GM12878 (cell line): Measurements from ENCODE around the gene TMEM171. TPM values are rescaled to one million over a fixed set of nuclear protein-coding genes. Genes with fewer than 3 reads are reported as not detected.

Experiments
- ATAC-seq: fragments of 200-7000 bp; cut with Tn5 transposase; 3 replicates; pipeline ENCODE4 v1.9.1; 2020; ENCODE audit warnings: mild to moderate bottlenecking, moderate library complexity
- BruUV-seq: library from RNA; stranded (reverse); fragments of 400-500 nt; replicated peaks from 2 replicates; lab custom pipeline; 2021; lab: Mats Ljungman, UMichigan
- CTCF ChIA-PET: fragments of 300-600 bp; sonication (Branson Sonifier 250); formaldehyde crosslinking; extraction: SDS; loops from one replicate; lab custom pipeline; 2021; ENCODE audit warnings: inconsistent platforms; lab: Yijun Ruan, JAX
- POLR2A ChIA-PET: fragments of 350-600 bp; formaldehyde crosslinking; extraction: SDS; loops from one replicate; lab custom pipeline; 2021; ENCODE audit warnings: inconsistent platforms; lab: Charles Lee
- RAD21 ChIA-PET: fragments of 300-600 bp; sonication (Branson Sonifier 250); formaldehyde crosslinking; loops from one replicate; lab custom pipeline; 2023; ENCODE audit warnings: antibody characterized with exemption; ENCODE audit not compliant: unreplicated experiment; lab: Charles Lee
- SMC1A ChIA-PET: fragments of 300-600 bp; sonication (Branson Sonifier 250); formaldehyde crosslinking; loops from one replicate; lab custom pipeline; 2023; ENCODE audit not compliant: unreplicated experiment, uncharacterized antibody; lab: Charles Lee
- DNase-seq: peaks from one replicate; pipeline ENCODE4 v3.0.0-alpha.2; 2011; ENCODE audit warnings: low read depth, low spot score
- FAIRE-seq: peaks from 3 replicates; lab custom pipeline; 2011; peaks lifted over from hg19 to GRCh38; lab: Jason Lieb, UNC
- H2AFZ ChIP-seq: 2 replicates; pipeline ENCODE4 v1.6.0; 2011; ENCODE audit warnings: low read depth, low read length, control low read depth; ENCODE audit not compliant: control insufficient read depth
- H3K27ac ChIP-seq: 2 replicates; pipeline ENCODE4 v1.5.1; 2011; ENCODE audit warnings: control low read depth; ENCODE audit not compliant: control insufficient read depth, insufficient read depth
- H3K27me3 ChIP-seq, 2 experiments: replicated peaks in 1 of 2; 2 replicates each; pipeline versions ENCODE4 v1.6.0 to v1.6.1; 2011; ENCODE audit warnings: low read length in 1 of 2; ENCODE audit not compliant: control insufficient read depth in 2 of 2, insufficient read depth in 2 of 2
- H3K36me3 ChIP-seq, 2 experiments: 2 replicates each; pipeline ENCODE4 v1.5.1; 2011; ENCODE audit warnings: low read length in 1 of 2; ENCODE audit not compliant: control insufficient read depth in 2 of 2, insufficient read depth in 2 of 2
- H3K4me1 ChIP-seq: 2 replicates; pipeline ENCODE4 v1.6.1; 2011; ENCODE audit warnings: mild to moderate bottlenecking, low read length, moderate library complexity, mixed read lengths; ENCODE audit not compliant: control insufficient read depth, insufficient read depth
- H3K4me2 ChIP-seq: 2 replicates; pipeline ENCODE4 v1.6.0; 2011; ENCODE audit warnings: control low read depth; ENCODE audit not compliant: control insufficient read depth, insufficient read depth
- H3K4me3 ChIP-seq: fragments of 200-600 bp; sonication (generic); 2 replicates; pipeline ENCODE4 v1.5.1; 2016
- H3K79me2 ChIP-seq: 2 replicates; pipeline ENCODE4 v1.6.0; 2011; ENCODE audit warnings: low read length; ENCODE audit not compliant: control insufficient read depth, insufficient read depth
- H3K9ac ChIP-seq: 2 replicates; pipeline ENCODE4 v1.8.0; 2011; ENCODE audit warnings: low read length, control low read depth, mixed read lengths; ENCODE audit not compliant: control insufficient read depth, insufficient read depth
- H3K9me3 ChIP-seq: replicated peaks from 3 replicates; pipeline ENCODE4 v1.5.1; 2011; ENCODE audit warnings: mild to moderate bottlenecking, low read length; ENCODE audit not compliant: control insufficient read depth, insufficient read depth
- H4K20me1 ChIP-seq: 2 replicates; pipeline ENCODE4 v1.6.0; 2011; ENCODE audit not compliant: control insufficient read depth, insufficient read depth
- ATF7 ChIP-seq: fragments of 450-650 bp; IDR thresholded peaks from 2 replicates; pipeline ENCODE4 v1.6.1; 2016; ENCODE audit warnings: low read depth, mild to moderate bottlenecking
- E2F4 ChIP-seq: IDR thresholded peaks from 2 replicates; pipeline ENCODE4 v1.6.1; 2012; ENCODE audit warnings: low read depth, low read length, improper control_type of control experiment
- KLF5 ChIP-seq: fragments of 450-650 bp; IDR thresholded peaks from 2 replicates; pipeline ENCODE4 v1.6.1; 2014; ENCODE audit warnings: mild to moderate bottlenecking; ENCODE audit not compliant: partially characterized antibody
- MTA2 ChIP-seq: fragments of 450-650 bp; IDR thresholded peaks from 2 replicates; pipeline ENCODE4 v1.6.1; 2016; ENCODE audit warnings: low read depth, mild to moderate bottlenecking, moderate library complexity
- NKRF ChIP-seq: fragments of 450-650 bp; conservative IDR thresholded peaks from 2 replicates; pipeline ENCODE4 v1.6.1; 2017; ENCODE audit warnings: mild to moderate bottlenecking, moderate library complexity
- NR2C2 ChIP-seq: IDR thresholded peaks from 2 replicates; pipeline ENCODE4 v1.6.1; 2011; ENCODE audit warnings: borderline replicate concordance, low read depth; ENCODE audit not compliant: control insufficient read depth, insufficient read length
- NR2F1 ChIP-seq: fragments of 450-650 bp; conservative IDR thresholded peaks from 2 replicates; pipeline ENCODE4 v1.6.1; 2017; ENCODE audit warnings: mild to moderate bottlenecking
- POU2F2 ChIP-seq: IDR thresholded peaks from 3 replicates; pipeline ENCODE4 v1.6.1; 2011; ENCODE audit warnings: low read depth, mild to moderate bottlenecking, low read length, borderline replicate concordance
- SUPT20H ChIP-seq: IDR thresholded peaks from 2 replicates; pipeline ENCODE4 v1.6.1; 2011; ENCODE audit warnings: low read depth, mild to moderate bottlenecking, low read length, moderate library complexity, borderline replicate concordance; ENCODE audit not compliant: control insufficient read depth
- in situ Hi-C: fragments of 300-500 bp; cut with MboI; formaldehyde crosslinking; loops from 9 replicates; pipeline ENCODE4 v1.14.3; 2018; ENCODE audit warnings: mixed read lengths
- intact Hi-C: fragments of 100-400 bp; cut with micrococcal nuclease; formaldehyde crosslinking; loops from one replicate; pipeline ENCODE4 v1.14.2; 2022; ENCODE audit not compliant: unreplicated experiment
- polyA plus RNA-seq, 11 experiments: library from polyadenylated mRNA; depleted of rRNA in 4 of 11; unstranded in 6 of 11; stranded (reverse) in 5 of 11; fragments of >200 nt; fragmentation: Nextera tagmentation in 4 of 11; fragmentation: Illumina TruSeq in 1 of 11; extraction: Ambion mirVana in 4 of 11; extraction: Trizol in 1 of 11; gene quantifications; 1 replicate in 1 of 11; 2 replicates in 10 of 11; pipeline versions ENCODE4 v1.2.1 to v1.2.3, GENCODE V29; 2011 to 2016; ENCODE audit warnings: inconsistent platforms in 2 of 11, missing spikeins in 2 of 11, low read depth in 1 of 11
- total RNA-seq, 4 experiments: library from RNA; depleted of rRNA in 3 of 4; stranded (reverse); fragments of >200 nt in 3 of 4; fragmentation: Illumina TruSeq in 1 of 4; extraction: Trizol in 1 of 4; gene quantifications; 2 replicates each; pipeline versions ENCODE4 v1.2.1 to v1.2.3, GENCODE V29; 2013 to 2021
- TF ChIP-seq, protein P1 (sequence below): fragments of 450-650 bp; IDR thresholded peaks from 2 replicates; pipeline ENCODE4 v1.6.1; 2017; ENCODE audit warnings: mild to moderate bottlenecking, moderate library complexity
- TF ChIP-seq, protein P2 (sequence below): IDR thresholded peaks from 2 replicates; pipeline ENCODE4 v1.6.1; 2012; ENCODE audit warnings: low read depth, low read length, improper control_type of control experiment

Gene TMEM171
- total and polyA plus RNA-seq, 10 of the 15 experiments (the other 5 are each of a cell fraction or from before 2014, with no cell fraction given): not detected

- FAIRE-seq (no peak), DNase-seq (no peak), ATAC-seq (peak; percentile 50)
- H3K27ac ChIP-seq: no peak overlapping the region
- no TSS peak for BruUV-seq
- no peaks in the 10 kb centered on the region for H3K4me1 ChIP-seq
- H3K79me2 ChIP-seq: no peaks in the 10 kb centered on the region
- no peaks in the 10 kb centered on the region for H4K20me1 ChIP-seq
- CTCF ChIA-PET: no interaction called here
- H3K9ac ChIP-seq: no peak overlapping the region
- POLR2A ChIA-PET: no interaction called here
- intact Hi-C loops: no loop called here
- H3K4me2 ChIP-seq: no peak overlapping the region
- H3K9me3 ChIP-seq: no peaks in the 10 kb centered on the region
- no peak overlapping the region for H3K4me3 ChIP-seq
- SMC1A ChIA-PET: no interaction called here
- in situ Hi-C loops: no loop called here
- no peak overlapping the region for H2AFZ ChIP-seq
- H3K27me3 ChIP-seq: no peaks in the 10 kb centered on the region
- RAD21 ChIA-PET: no interaction called here
- H3K36me3 ChIP-seq: no peaks in the 10 kb centered on the region
- TF ChIP-seq E2F4: no peak
- TF ChIP-seq NKRF: no peak
- no peak for TF ChIP-seq SUPT20H
- no peak for TF ChIP-seq POU2F2
- TF ChIP-seq, protein P1, sequence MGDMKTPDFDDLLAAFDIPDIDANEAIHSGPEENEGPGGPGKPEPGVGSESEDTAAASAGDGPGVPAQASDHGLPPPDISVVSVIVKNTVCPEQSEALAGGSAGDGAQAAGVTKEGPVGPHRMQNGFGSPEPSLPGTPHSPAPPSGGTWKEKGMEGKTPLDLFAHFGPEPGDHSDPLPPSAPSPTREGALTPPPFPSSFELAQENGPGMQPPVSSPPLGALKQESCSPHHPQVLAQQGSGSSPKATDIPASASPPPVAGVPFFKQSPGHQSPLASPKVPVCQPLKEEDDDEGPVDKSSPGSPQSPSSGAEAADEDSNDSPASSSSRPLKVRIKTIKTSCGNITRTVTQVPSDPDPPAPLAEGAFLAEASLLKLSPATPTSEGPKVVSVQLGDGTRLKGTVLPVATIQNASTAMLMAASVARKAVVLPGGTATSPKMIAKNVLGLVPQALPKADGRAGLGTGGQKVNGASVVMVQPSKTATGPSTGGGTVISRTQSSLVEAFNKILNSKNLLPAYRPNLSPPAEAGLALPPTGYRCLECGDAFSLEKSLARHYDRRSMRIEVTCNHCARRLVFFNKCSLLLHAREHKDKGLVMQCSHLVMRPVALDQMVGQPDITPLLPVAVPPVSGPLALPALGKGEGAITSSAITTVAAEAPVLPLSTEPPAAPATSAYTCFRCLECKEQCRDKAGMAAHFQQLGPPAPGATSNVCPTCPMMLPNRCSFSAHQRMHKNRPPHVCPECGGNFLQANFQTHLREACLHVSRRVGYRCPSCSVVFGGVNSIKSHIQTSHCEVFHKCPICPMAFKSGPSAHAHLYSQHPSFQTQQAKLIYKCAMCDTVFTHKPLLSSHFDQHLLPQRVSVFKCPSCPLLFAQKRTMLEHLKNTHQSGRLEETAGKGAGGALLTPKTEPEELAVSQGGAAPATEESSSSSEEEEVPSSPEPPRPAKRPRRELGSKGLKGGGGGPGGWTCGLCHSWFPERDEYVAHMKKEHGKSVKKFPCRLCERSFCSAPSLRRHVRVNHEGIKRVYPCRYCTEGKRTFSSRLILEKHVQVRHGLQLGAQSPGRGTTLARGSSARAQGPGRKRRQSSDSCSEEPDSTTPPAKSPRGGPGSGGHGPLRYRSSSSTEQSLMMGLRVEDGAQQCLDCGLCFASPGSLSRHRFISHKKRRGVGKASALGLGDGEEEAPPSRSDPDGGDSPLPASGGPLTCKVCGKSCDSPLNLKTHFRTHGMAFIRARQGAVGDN: no peak
- no peak for TF ChIP-seq NR2C2
- TF ChIP-seq, protein P2, sequence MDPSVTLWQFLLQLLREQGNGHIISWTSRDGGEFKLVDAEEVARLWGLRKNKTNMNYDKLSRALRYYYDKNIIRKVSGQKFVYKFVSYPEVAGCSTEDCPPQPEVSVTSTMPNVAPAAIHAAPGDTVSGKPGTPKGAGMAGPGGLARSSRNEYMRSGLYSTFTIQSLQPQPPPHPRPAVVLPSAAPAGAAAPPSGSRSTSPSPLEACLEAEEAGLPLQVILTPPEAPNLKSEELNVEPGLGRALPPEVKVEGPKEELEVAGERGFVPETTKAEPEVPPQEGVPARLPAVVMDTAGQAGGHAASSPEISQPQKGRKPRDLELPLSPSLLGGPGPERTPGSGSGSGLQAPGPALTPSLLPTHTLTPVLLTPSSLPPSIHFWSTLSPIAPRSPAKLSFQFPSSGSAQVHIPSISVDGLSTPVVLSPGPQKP: no peak
- no peak for TF ChIP-seq MTA2
- TF ChIP-seq NR2F1: no peak
- no peak for TF ChIP-seq ATF7
- TF ChIP-seq KLF5: no peak
These were observed 14.0 kb upstream of the TMEM171 start for GRCh38 chr5:73106335-73106734.
